HG03066 (cell line): Measurements from ENCODE around the gene NUP205.
"Not testable (repeated sequence)": the region's sequence is repeated elsewhere in the genome, so short reads cannot be mapped to it uniquely, and the experiment has no call there.

Experiments used
- ATAC-seq: cut with Tn5 transposase; IDR thresholded peaks from one replicate; pipeline ENCODE4 v1.9.1; 2021; ENCODE audit warnings: low read depth; ENCODE audit not compliant: unreplicated experiment

NUP205 gene

GRCh38 chr7:135692606-135693005 lies 134.9 kb downstream of the NUP205 start:
- ATAC-seq, result not testable (repeated sequence)

GRCh38 chr7:135693558-135693957 lies 135.8 kb downstream of the NUP205 start:
- no peak for ATAC-seq

DNA sequence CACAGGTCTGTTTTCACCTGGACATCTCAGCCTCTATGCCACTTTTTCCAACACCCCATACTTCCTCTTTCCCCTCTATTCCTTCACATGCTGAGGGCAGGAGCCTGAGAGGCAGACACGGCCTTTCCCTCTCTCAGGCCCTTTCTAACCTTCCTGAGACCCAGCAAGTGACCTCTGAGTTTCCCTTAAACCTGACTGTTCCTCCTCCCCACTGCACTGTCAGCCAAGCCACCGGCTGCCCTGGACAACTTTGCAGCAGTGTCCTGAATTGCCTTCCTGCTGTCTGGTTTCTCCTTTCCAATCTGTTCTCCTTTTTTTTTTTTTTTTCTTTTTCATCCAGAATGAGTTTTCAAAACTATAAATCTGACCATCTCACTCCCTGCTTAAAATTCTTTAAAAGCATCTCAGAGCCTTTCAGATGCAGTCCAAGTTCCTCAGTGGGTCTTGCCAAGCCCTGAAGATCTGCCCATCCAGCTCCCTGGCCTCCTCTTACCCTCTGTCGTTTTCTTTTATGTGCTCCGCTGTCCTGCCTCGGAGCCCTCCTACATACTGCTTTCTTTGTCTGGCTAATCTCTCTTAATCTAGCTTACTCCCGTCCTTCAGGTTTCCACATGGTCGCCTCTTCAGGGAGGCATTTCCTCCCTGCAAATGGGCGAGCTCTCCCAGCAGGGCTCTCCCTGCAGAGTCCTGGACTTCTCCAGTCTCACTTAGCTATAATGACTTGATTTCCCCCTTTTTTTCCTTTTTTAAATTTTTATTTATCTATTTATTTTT lies 139.7 kb downstream of the NUP205 start:
- ATAC-seq, result no peak
